ENCODE data around the gene DLK1.
A peak's percentile ranks its signal among the peaks of the same experiment; 100 is the strongest.

Gene DLK1

DNA sequence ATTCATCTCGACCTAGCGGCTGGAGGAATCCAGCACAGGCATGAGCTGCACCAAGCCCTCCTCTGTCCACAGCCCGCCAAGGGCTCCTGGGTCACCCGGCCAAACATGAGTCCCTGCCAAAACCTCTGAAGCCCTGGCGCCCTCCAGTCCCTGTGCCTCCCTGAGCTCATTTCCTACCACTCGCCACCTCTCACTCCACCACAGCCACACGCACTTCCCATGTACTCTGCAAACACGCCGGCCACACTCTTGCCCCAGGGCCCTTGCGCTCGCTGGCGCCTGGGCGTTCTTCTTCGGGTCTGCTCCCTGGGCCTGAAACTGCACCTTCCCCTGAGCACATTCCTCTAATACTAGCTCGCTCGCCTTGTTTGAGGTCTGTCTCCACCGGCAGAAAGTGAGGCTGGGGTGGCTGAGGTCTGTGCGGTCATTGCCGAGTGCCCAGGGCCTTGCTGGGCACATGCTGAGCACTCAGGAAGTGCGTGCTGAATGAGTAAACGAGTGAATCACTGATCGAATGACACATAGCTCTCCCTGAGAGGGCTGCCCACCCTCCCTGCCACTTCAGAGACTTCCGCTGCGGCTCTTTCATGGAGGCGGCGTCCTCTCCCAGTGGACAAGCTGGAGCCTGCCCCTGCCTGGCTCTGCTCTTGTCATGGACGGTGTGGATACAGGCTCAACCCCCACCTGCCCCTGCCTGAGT lies 33.7 kb upstream of the DLK1 start:
- DNase-seq (ENCODE audit: extremely low read depth, low read depth), result peak; percentile 32
- TF ChIP-seq, protein P1, sequence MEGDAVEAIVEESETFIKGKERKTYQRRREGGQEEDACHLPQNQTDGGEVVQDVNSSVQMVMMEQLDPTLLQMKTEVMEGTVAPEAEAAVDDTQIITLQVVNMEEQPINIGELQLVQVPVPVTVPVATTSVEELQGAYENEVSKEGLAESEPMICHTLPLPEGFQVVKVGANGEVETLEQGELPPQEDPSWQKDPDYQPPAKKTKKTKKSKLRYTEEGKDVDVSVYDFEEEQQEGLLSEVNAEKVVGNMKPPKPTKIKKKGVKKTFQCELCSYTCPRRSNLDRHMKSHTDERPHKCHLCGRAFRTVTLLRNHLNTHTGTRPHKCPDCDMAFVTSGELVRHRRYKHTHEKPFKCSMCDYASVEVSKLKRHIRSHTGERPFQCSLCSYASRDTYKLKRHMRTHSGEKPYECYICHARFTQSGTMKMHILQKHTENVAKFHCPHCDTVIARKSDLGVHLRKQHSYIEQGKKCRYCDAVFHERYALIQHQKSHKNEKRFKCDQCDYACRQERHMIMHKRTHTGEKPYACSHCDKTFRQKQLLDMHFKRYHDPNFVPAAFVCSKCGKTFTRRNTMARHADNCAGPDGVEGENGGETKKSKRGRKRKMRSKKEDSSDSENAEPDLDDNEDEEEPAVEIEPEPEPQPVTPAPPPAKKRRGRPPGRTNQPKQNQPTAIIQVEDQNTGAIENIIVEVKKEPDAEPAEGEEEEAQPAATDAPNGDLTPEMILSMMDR (IDR thresholded peaks at IDR 0.05; ENCODE audit: low read depth, low read length), result no peak

DNA sequence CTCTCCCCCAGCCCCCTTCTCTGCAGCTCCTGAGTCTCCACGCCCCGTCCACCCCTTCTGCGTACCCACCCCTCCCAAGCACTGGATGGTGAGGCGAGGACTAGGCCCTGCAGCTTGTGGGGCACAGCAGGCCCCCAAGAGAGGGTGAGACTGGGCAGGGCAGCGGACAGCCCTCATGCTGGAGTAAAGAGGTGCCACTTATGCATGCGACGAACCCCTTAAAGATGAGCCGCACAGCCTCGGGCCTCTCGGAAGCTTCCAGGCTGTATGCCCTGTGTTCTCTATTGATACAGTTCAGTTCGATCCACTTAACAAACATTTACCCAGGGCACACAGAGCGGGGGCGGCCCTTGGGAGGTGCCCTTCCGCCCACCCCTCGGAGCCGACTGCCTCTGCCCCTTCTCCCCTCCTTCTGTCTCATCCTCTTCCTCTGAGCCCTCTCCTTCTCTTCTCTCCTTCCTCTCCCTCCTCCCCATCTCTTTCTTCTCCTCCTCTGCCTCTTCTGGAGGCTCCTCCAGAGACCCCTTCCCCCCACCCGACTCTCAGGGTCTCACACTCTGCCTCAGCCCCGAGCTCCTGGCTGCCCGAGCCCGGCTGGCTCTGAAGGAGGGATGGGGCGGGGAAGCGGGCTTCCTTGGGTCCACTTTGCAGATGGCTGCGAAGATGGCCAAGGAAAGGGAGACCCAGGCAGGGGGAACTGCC lies 32.7 kb upstream of the DLK1 start:
- TF ChIP-seq, protein P1 (IDR thresholded peaks at IDR 0.05; ENCODE audit: low read depth, low read length), result no peak
- DNase-seq (ENCODE audit: extremely low read depth, low read depth), result no peak

DNA sequence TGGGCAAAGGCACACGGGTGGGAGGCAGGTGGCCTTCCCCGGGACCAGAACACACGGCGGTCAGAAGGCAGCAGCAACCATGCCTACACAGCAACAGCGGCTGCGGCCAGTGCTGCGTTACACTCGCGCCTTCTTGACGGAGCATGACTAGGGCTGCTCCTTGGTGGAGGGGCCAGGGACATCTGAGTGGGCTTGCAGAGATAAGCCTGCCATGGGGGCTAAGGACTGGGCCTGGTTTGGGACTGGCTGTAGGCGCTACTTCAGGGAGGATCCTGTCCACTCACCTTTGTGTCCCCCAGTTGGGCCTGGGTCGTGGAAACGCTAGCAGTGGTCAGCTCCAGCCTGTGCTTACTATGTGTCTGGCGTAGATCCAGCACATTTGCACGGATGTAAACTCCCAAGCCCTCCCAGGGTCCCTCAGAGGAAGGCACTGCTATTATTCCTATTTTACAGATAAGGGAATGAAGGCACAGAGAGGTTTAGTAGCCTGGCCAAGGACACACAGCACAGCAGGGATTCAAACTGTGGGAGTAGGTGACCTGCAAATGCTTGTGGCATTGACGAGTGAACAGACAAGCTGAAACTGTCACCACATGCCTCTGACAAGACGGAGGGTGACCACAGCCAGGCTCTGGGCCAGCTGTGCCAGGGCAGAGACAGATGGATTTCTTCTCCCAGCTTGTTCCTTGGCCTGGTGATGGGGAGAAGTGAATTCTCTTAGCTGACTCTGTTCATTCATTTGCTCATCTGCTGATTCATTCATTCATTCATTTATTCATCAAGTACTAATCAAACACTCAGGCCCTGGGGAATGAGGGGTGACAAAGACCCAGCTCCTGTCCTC lies 31.9 kb upstream of the DLK1 start:
- DNase-seq (ENCODE audit: extremely low read depth, low read depth), result no peak
- TF ChIP-seq, protein P1 (IDR thresholded peaks at IDR 0.05; ENCODE audit: low read depth, low read length), result no peak

DNA sequence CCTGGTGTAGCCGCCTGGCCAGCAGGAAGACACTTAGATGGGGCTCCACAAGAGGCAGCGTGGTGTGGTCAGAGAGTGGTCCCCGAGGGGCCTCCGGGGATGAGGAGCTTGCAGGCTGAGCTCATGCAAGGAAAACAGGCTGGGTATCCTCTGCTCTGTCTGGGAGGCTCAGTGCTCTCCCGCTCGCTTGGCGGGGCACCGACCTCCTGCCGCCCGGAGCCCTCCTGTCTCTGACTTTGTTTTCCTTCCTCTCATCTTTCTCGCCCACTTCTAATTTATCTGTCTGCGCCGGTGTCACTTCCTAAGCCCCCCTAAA lies 31.3 kb upstream of the DLK1 start:
- no peak for DNase-seq (ENCODE audit: extremely low read depth, low read depth)
- TF ChIP-seq, protein P1 (IDR thresholded peaks at IDR 0.05; ENCODE audit: low read depth, low read length), result no peak

DNA sequence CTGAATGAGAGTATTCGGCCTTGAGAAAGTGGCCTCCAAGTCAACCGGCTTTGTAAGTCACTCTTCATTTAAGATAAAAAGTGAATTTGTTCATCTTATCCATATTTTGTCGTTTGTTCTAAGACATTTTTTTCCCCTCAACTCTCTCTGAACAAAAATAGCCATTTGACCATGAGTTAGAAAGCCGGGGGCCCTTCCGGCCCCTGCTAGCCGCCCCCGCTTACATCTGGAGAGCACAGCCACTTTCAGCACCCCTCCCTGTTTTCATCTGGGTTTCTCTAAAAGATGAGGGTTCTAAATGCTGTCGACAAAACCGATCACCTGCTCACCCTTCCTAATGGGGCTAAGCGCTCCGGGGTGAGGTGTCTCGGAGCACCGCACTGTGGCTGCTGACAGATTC lies 30.7 kb upstream of the DLK1 start:
- DNase-seq (ENCODE audit: extremely low read depth, low read depth), result no peak
- TF ChIP-seq, protein P1 (IDR thresholded peaks at IDR 0.05; ENCODE audit: low read depth, low read length), result no peak

DNA sequence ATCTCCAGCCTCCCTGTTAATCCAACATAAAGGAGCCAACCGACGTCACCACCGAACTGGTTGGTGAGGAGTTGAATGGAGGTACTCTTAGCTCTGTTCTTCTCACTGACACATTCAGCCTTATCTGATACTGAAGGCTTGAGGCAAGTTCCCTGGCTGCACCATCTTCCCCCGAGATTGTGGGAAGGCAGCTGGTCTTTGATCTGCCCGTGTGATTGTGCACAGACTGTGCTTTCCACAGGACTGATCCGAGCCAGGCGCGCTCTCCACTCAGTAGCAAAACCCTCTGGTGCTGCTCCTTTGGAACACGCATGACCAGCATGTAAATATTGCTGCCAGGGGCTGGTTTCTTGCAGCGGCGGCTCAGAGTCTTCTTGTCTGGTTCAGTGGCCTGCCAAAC lies 30.1 kb upstream of the DLK1 start:
- TF ChIP-seq, protein P1 (IDR thresholded peaks at IDR 0.05; ENCODE audit: low read depth, low read length), result no peak
- DNase-seq (ENCODE audit: extremely low read depth, low read depth), result no peak

DNA sequence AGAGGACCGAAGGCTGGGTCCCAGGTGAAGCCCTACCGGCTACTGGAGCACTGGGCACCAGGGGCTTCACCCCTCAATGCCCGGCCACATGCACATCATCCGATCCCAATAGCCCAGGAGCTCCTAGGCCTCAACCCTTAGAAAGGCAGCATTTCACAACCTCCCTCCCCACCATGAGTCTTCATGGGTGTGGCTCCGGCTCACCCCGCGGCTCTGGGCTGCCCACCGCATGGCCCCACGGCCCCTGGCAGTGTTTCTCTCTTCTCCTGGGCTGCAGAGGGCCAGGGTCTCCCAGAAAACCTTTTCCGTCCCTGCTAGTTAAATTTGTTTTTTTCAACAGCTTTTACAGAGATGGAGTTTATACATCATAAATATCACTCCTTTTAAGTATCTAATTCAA lies 28.6 kb upstream of the DLK1 start:
- DNase-seq (ENCODE audit: extremely low read depth, low read depth), result no peak
- TF ChIP-seq, protein P1 (IDR thresholded peaks at IDR 0.05; ENCODE audit: low read depth, low read length), result no peak
